Endometrial microvascular endothelial cells (primary cell): ENCODE results near the gene TRIM45. TPM values are rescaled to one million over a fixed set of nuclear protein-coding genes. Genes with fewer than 3 reads are reported as not detected.
"Not testable (repeated sequence)": the region's sequence is repeated elsewhere in the genome, so short reads cannot be mapped to it uniquely, and the experiment has no call there.

Source experiments
- in situ Hi-C: cut with HindIII; loops from 2 replicates; pipeline ENCODE4 v1.10.0; 2017; ENCODE audit warnings: low sequenced_read_pairs, low pct_unique_long_range_greater_than_20kb; ENCODE audit errors: inconsistent ontology term
- total RNA-seq: library from RNA; depleted of rRNA; stranded (reverse); fragments of >200 nt; gene quantifications from one replicate; pipeline ENCODE4 v1.2.3, GENCODE V29; 2015; ENCODE audit errors: inconsistent ontology term

The TRIM45 gene
- total RNA-seq, 1 donor from 2014 or later: 0.93 TPM

GRCh38 chr1:117107364-117107763 is 14.2 kb downstream of the TRIM45 start:
- in situ Hi-C loops: no loop called here

- in situ Hi-C loops: no loop called here
These were observed 15.1 kb downstream of the TRIM45 start for GRCh38 chr1:117106478-117106877.

- in situ Hi-C loops: no loop called here
These were observed 15.8 kb downstream of the TRIM45 start for GRCh38 chr1:117105722-117106121.

GRCh38 chr1:117104986-117105385 is 16.6 kb downstream of the TRIM45 start:
- in situ Hi-C loops: no loop called here

GRCh38 chr1:117101858-117102257 is 19.7 kb downstream of the TRIM45 start:
- in situ Hi-C loops: not testable (repeated sequence)

GRCh38 chr1:117101334-117101733 is 20.2 kb downstream of the TRIM45 start:
- in situ Hi-C loops: no loop called here

- in situ Hi-C loops: no loop called here
These were observed 23.2 kb downstream of the TRIM45 start for GRCh38 chr1:117098287-117098890.

GRCh38 chr1:117097443-117097842 is 24.1 kb downstream of the TRIM45 start:
- in situ Hi-C loops: no loop called here

GRCh38 chr1:117096951-117097408 is 24.6 kb downstream of the TRIM45 start:
- in situ Hi-C loops: no loop called here

- in situ Hi-C loops: no loop called here
These were observed 26.5 kb downstream of the TRIM45 start for GRCh38 chr1:117094841-117095604.

- in situ Hi-C loops: no loop called here
These were observed 27.5 kb downstream of the TRIM45 start for GRCh38 chr1:117093870-117094621.

GRCh38 chr1:117093091-117093534 is 28.4 kb downstream of the TRIM45 start:
- in situ Hi-C loops: no loop called here

GRCh38 chr1:117092594-117092993 is 29.0 kb downstream of the TRIM45 start:
- in situ Hi-C loops: no loop called here

- in situ Hi-C loops: no loop called here
These were observed 31.6 kb downstream of the TRIM45 start for GRCh38 chr1:117089996-117090395.

- in situ Hi-C loops: no loop called here
These were observed 33.9 kb downstream of the TRIM45 start for GRCh38 chr1:117087686-117088085.

GRCh38 chr1:117084231-117084630 is 37.3 kb downstream of the TRIM45 start:
- in situ Hi-C loops: no loop called here

GRCh38 chr1:117079737-117080136 is 41.8 kb downstream of the TRIM45 start:
- in situ Hi-C loops: no loop called here

- in situ Hi-C loops: no loop called here
These were observed 44.3 kb downstream of the TRIM45 start for GRCh38 chr1:117077267-117077666.

GRCh38 chr1:117076648-117077047 is 44.9 kb downstream of the TRIM45 start:
- in situ Hi-C loops: no loop called here

GRCh38 chr1:117070124-117070523 is 51.4 kb downstream of the TRIM45 start:
- in situ Hi-C loops: loop anchor here (25.0 kb wide), 2 partner anchors 183 to 333 kb away; no protein-coding TSS in a partner anchor
